ENCODE data around the gene CELF5.

The CELF5 gene

GRCh38 chr19:3186891-3187661 is 37.4 kb upstream of the CELF5 start:
- no peak for TF ChIP-seq CTCF (IDR thresholded peaks at IDR 0.05; ENCODE audit: low read depth, low read length)
- no peak for DNase-seq (ENCODE audit: low read depth, low spot score)
- in situ Hi-C loops (cut with HindIII; ENCODE audit: low sequenced_read_pairs) = no loop called here
- peak overlapping the region; percentile 73 for H3K4me3 ChIP-seq (ENCODE audit: low read depth, low read length)

GRCh38 chr19:3187662-3188511 is 36.6 kb upstream of the CELF5 start:
- TF ChIP-seq CTCF (IDR thresholded peaks at IDR 0.05; ENCODE audit: low read depth, low read length) = no peak
- DNase-seq (ENCODE audit: low read depth, low spot score) = no peak
- in situ Hi-C loops (cut with HindIII; ENCODE audit: low sequenced_read_pairs) = no loop called here
- no peak overlapping the region for H3K4me3 ChIP-seq (ENCODE audit: low read depth, low read length)

DNA sequence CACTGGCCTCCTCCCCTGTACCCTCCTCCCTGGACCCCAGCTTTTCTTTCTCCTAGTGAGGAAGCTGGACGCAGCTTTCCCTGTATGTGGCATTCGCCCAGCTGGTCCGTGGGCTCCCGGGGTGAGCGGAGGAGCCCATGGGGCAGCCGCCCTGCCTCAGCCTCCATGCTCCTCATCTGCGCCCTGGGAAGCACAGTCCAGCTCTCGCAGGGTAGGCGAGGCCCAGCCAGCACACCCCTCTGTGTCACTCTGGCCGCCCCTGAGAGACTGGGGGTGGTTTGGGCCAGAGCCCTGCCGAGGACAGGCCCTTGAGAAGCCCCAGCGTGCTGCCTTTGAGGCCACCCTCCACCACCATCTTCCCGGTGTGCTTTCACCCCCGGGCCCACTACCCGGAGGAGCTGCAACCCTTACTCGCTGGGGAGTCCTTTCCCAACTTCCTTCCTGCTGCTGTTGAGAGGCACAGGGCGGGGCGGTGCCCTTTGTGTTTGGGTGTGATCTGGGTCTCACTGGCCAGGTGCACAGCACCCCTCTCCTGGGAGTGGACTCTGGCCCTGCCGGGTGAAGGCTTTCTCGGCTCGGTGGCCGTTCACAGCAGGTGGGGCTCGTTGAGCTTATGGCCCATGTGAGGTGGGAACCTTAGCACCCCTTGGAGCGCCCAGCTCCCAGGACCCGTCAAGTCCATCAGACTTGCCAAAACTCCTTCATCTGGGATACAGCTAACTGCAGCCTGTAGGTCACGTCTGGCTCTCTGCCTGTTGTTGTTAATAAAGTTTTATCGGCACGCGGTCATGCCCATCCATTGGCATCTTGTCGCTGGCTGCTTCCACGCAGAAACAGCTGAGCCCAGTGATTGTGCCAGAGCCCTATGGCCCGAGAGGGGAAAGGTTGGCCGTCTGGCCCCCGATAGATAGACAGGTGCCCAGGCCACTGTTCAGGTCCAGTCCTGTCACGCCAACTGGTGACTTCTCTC is 35.5 kb upstream of the CELF5 start:
- no peak for TF ChIP-seq CTCF (IDR thresholded peaks at IDR 0.05; ENCODE audit: low read depth, low read length)
- no peak for DNase-seq (ENCODE audit: low read depth, low spot score)
- H3K4me3 ChIP-seq (ENCODE audit: low read depth, low read length) = no peak overlapping the region
- in situ Hi-C loops (cut with HindIII; ENCODE audit: low sequenced_read_pairs) = no loop called here

DNA sequence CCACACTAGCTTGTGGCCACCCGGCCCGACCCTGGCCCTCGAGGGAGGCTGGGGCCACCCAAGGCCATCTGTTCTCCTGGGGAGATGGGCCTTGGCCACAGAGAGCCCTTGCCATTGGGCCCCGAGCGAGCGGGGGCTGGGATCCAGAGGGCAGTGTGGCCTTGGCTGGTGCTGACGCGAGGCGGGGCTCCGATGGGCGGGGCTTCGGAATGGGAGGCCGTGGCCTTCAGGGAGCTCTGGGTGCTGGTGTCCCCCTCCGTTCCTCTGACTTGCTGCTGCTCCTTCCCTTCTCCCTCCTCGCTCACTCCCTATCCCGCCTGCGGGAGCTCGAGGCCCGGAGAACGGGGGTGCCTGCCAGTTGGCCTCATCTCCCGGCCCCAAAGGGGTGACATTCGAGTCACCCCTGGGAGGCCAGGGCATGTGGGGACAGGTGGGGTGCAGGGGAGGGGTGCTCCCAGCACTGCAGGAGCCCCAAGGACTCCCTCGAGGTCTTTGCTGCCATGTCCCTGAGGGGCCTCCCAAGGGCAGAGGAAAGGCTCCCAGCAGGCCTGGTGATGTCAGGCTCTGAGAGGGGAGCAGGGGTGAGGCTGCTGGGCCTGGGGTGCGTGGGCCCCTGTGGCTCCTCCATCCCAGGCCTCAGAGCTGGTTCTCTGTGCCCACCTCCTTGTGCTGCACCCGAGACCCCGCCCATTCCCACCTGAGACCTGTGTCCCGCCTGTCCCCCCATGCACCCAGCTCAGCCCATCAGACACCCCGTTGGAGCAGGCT is 34.6 kb upstream of the CELF5 start:
- DNase-seq (ENCODE audit: low read depth, low spot score) = no peak
- no peak overlapping the region for H3K4me3 ChIP-seq (ENCODE audit: low read depth, low read length)
- in situ Hi-C loops (cut with HindIII; ENCODE audit: low sequenced_read_pairs) = no loop called here
- no peak for TF ChIP-seq CTCF (IDR thresholded peaks at IDR 0.05; ENCODE audit: low read depth, low read length)

DNA sequence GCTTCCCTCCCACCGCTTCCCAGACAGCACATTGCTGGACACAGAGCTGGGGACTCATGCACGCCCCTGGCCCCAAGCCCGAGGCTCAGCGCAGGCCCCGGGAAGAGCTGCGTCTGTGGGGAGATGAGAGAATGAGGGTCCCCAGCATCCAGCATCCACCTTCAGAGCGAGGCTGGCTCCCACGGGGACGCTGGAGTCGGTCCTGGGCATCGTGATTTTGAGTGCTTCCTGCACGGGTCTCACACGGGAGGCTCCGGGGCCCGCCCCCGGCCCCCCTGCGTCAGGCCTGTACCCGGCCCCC is 34.0 kb upstream of the CELF5 start:
- H3K4me3 ChIP-seq (ENCODE audit: low read depth, low read length) = no peak overlapping the region
- no peak for DNase-seq (ENCODE audit: low read depth, low spot score)
- in situ Hi-C loops (cut with HindIII; ENCODE audit: low sequenced_read_pairs) = no loop called here
- TF ChIP-seq CTCF (IDR thresholded peaks at IDR 0.05; ENCODE audit: low read depth, low read length) = no peak

All from astrocyte of the spinal cord (primary cell).